AG04450 (cell line): Measurements from ENCODE around the gene SLC46A3. TPM values are rescaled to one million over a fixed set of nuclear protein-coding genes. Genes with fewer than 3 reads are reported as not detected.
"Not testable (repeated sequence)": the region's sequence is repeated elsewhere in the genome, so short reads cannot be mapped to it uniquely, and the experiment has no call there.

Experiments used
- CTCF ChIA-PET: fragments of 300-600, 350-600 bp; formaldehyde crosslinking; extraction: SDS; loops from one replicate; lab custom pipeline; 2022; ENCODE audit warnings: antibody characterized with exemption, inconsistent platforms; lab: Charles Lee
- POLR2A ChIA-PET: fragments of 350-600 bp; formaldehyde crosslinking; extraction: SDS; loops from one replicate; lab custom pipeline; 2021; ENCODE audit warnings: antibody characterized with exemption, inconsistent platforms; lab: Yijun Ruan, JAX
- DNase-seq: peaks from one replicate; pipeline ENCODE4 v3.0.0-alpha.2; 2011; ENCODE audit warnings: low read depth, low spot score
- H3K27ac ChIP-seq: one replicate; pipeline ENCODE4 v1.5.1; 2012; ENCODE audit warnings: low read depth, low read length, control low read depth
- H3K27me3 ChIP-seq: one replicate; pipeline ENCODE4 v1.6.0; 2012; ENCODE audit warnings: low read length; ENCODE audit not compliant: control insufficient read depth, insufficient read depth
- H3K4me3 ChIP-seq: 2 replicates; pipeline ENCODE4 v1.5.1; 2011; ENCODE audit warnings: mild to moderate bottlenecking, low read depth, low read length, control low read depth
- H3K9me3 ChIP-seq: 2 replicates; pipeline ENCODE4 v1.5.1; 2012; ENCODE audit warnings: low read length; ENCODE audit not compliant: control insufficient read depth, insufficient read depth
- CTCF ChIP-seq: IDR thresholded peaks from 2 replicates; pipeline ENCODE4 v1.5.1; 2011; ENCODE audit warnings: low read depth, low read length, control low read depth, inconsistent platforms
- polyA plus RNA-seq: library from polyadenylated mRNA; depleted of rRNA; stranded (reverse); fragments of >200 nt; gene quantifications from 2 replicates; pipeline ENCODE4 v1.2.3, GENCODE V29; 2011

SLC46A3 gene
- polyA plus RNA-seq, 1 experiment, result 5.2 TPM

- CTCF ChIA-PET, result interaction anchor here (0.5 kb wide), 1 partner anchor 94 kb away, joined by 3 read pairs; no protein-coding TSS in a partner anchor
- H3K4me3 ChIP-seq, result no peak overlapping the region
- no peak overlapping the region for H3K27ac ChIP-seq
- H3K27me3 ChIP-seq, result no peaks in the 10 kb centered on the region
- no peaks in the 10 kb centered on the region for H3K9me3 ChIP-seq
- no peak for TF ChIP-seq CTCF
- no peak for DNase-seq
- POLR2A ChIA-PET, result interaction anchor here (1.2 kb wide), 1 partner anchor 90 kb away, joined by 3 read pairs; no protein-coding TSS in a partner anchor
Observed at GRCh38 chr13:28704919-28705318, 13.9 kb downstream of the SLC46A3 start.

- ChIA-PET CTCF (no interaction called here), POLR2A (no interaction called here)
- Histone ChIP-seq H3K27me3 (no peaks in the 10 kb centered on the region), H3K9me3 (no peaks in the 10 kb centered on the region), H3K27ac (no peak overlapping the region), H3K4me3 (no peak overlapping the region)
- no peak for TF ChIP-seq CTCF
- DNase-seq, result no peak
Observed at GRCh38 chr13:28704282-28704681, 14.5 kb downstream of the SLC46A3 start.

- H3K27ac ChIP-seq, result no peak overlapping the region
- H3K27me3 ChIP-seq, result no peaks in the 10 kb centered on the region
- H3K4me3 ChIP-seq, result no peak overlapping the region
- POLR2A ChIA-PET, result no interaction called here
- TF ChIP-seq CTCF, result no peak
- CTCF ChIA-PET, result interaction anchor here (0.6 to 1.0 kb wide), 2 partner anchors 97 to 1311 kb away, joined by 3 to 4 read pairs; no protein-coding TSS in a partner anchor
- no peak for DNase-seq
- no peaks in the 10 kb centered on the region for H3K9me3 ChIP-seq
Observed at GRCh38 chr13:28699246-28699645, 19.5 kb downstream of the SLC46A3 start.

GRCh38 chr13:28697441-28697840 is 21.3 kb downstream of the SLC46A3 start:
- H3K9me3 ChIP-seq, result no peaks in the 10 kb centered on the region
- CTCF ChIA-PET, result interaction anchor here (1.1 to 2.7 kb wide), 2 partner anchors 21 to 99 kb away, joined by 3 to 11 read pairs; partner anchors contain the start of gene SLC46A3
- no peak overlapping the region for H3K27ac ChIP-seq
- no peaks in the 10 kb centered on the region for H3K27me3 ChIP-seq
- H3K4me3 ChIP-seq, result no peak overlapping the region
- POLR2A ChIA-PET, result no interaction called here
- no peak for TF ChIP-seq CTCF
- DNase-seq, result no peak

GRCh38 chr13:28693605-28694491 is 24.9 kb downstream of the SLC46A3 start:
- POLR2A ChIA-PET, result interaction anchor here (0.6 kb wide), 1 partner anchor 31 kb away, joined by 3 read pairs; no protein-coding TSS in a partner anchor
- H3K27ac ChIP-seq, result peak overlapping the region; percentile 11
- CTCF ChIA-PET, result interaction anchor here (0.6 kb wide), 1 partner anchor 59 kb away, joined by 3 read pairs; no protein-coding TSS in a partner anchor
- peak overlapping the region; percentile 32 for H3K4me3 ChIP-seq
- peak; percentile 38 for DNase-seq
- H3K27me3 ChIP-seq, H3K9me3 ChIP-seq: not testable (repeated sequence)
